Endothelial cell (in vitro differentiated cells): ENCODE measurements around the gene OR1F1. TPM values are rescaled to one million over a fixed set of nuclear protein-coding genes. Genes with fewer than 3 reads are reported as not detected.

ENCODE experiments used
- DNase-seq: peaks from one replicate; pipeline ENCODE4 v3.0.0; 2021; ENCODE audit warnings: low spot score
- H3K27ac Mint-ChIP-seq: one replicate; pipeline ENCODE4 v1.8.0; 2021; ENCODE audit warnings: mixed read lengths, inconsistent platforms; ENCODE audit not compliant: unreplicated experiment
- H3K27me3 Mint-ChIP-seq: one replicate; pipeline ENCODE4 v1.8.0; 2021; ENCODE audit warnings: mild to moderate bottlenecking, moderate library complexity, mixed read lengths, inconsistent platforms; ENCODE audit not compliant: unreplicated experiment
- H3K36me3 Mint-ChIP-seq: one replicate; pipeline ENCODE4 v1.8.0; 2021; ENCODE audit warnings: mild to moderate bottlenecking, low read depth, mixed read lengths, inconsistent platforms; ENCODE audit not compliant: unreplicated experiment
- H3K4me1 Mint-ChIP-seq: one replicate; pipeline ENCODE4 v1.8.0; 2021; ENCODE audit warnings: mild to moderate bottlenecking, mixed read lengths, inconsistent platforms; ENCODE audit not compliant: unreplicated experiment
- H3K4me3 Mint-ChIP-seq: one replicate; pipeline ENCODE4 v1.8.0; 2021; ENCODE audit warnings: mild to moderate bottlenecking, mixed read lengths, inconsistent platforms; ENCODE audit not compliant: unreplicated experiment
- H3K9me3 Mint-ChIP-seq: one replicate; pipeline ENCODE4 v1.8.0; 2021; ENCODE audit warnings: mixed read lengths, inconsistent platforms; ENCODE audit not compliant: unreplicated experiment
- CTCF ChIP-seq: fragments of 200-600 bp; sonication (generic); IDR thresholded peaks from one replicate; pipeline ENCODE4 v1.5.0; 2021; ENCODE audit warnings: antibody characterized with exemption; ENCODE audit not compliant: unreplicated experiment
- total RNA-seq: library from RNA; stranded (reverse); fragmentation: NEBNext Ultra II Directional; extraction: Animal tissue kit (Norgen Biotek cat#: 25700); gene quantifications from one replicate; pipeline ENCODE4 v1.2.1, GENCODE V29; 2021; ENCODE audit not compliant: unreplicated experiment

Gene OR1F1
- total RNA-seq, 1 donor from 2014 or later: not detected

GRCh38 chr16:3171181-3171854 lies 16.7 kb upstream of the OR1F1 start:
- Mint-ChIP-seq H3K4me3 (peak overlapping the region; percentile 51), H3K27me3 (peaks cover 35% of the 10 kb centered on the region), H3K4me1 (peaks cover 17% of the 10 kb centered on the region), H3K9me3 (no peaks in the 10 kb centered on the region), H3K27ac (no peak overlapping the region), H3K36me3 (no peaks in the 10 kb centered on the region)
- no peak for TF ChIP-seq CTCF
- no peak for DNase-seq

GRCh38 chr16:3171855-3172593 lies 16.0 kb upstream of the OR1F1 start:
- Mint-ChIP-seq H3K27me3 (peaks cover 35% of the 10 kb centered on the region), H3K4me1 (peaks cover 17% of the 10 kb centered on the region), H3K4me3 (no peak overlapping the region), H3K36me3 (no peaks in the 10 kb centered on the region), H3K9me3 (no peaks in the 10 kb centered on the region), H3K27ac (no peak overlapping the region)
- DNase-seq: no peak
- TF ChIP-seq CTCF: no peak

GRCh38 chr16:3173892-3174617 lies 13.9 kb upstream of the OR1F1 start:
- Mint-ChIP-seq H3K27ac (no peak overlapping the region), H3K4me3 (peak overlapping the region; percentile 83), H3K27me3 (peaks cover 34% of the 10 kb centered on the region), H3K36me3 (no peaks in the 10 kb centered on the region), H3K4me1 (peaks cover 17% of the 10 kb centered on the region), H3K9me3 (no peaks in the 10 kb centered on the region)
- peak; percentile 65 for TF ChIP-seq CTCF
- DNase-seq: peak; percentile 68

- H3K27me3 Mint-ChIP-seq: peaks cover 31% of the 10 kb centered on the region
- TF ChIP-seq CTCF: no peak
- no peak for DNase-seq
- no peak overlapping the region for H3K27ac Mint-ChIP-seq
- H3K36me3 Mint-ChIP-seq: no peaks in the 10 kb centered on the region
- H3K4me3 Mint-ChIP-seq: peak overlapping the region; percentile 83
- no peaks in the 10 kb centered on the region for H3K9me3 Mint-ChIP-seq
- H3K4me1 Mint-ChIP-seq: peaks cover 17% of the 10 kb centered on the region
Observed at GRCh38 chr16:3174618-3175148, 13.3 kb upstream of the OR1F1 start.
